Neural cell (in vitro differentiated cells): ENCODE results near the gene MRGPRE. TPM values are rescaled to one million over a fixed set of nuclear protein-coding genes. Genes with fewer than 3 reads are reported as not detected.

Experiments used
- H2AFZ ChIP-seq: fragments of 200-600, 300-800 bp; sonication (generic), shearing (Covaris generic); 2 replicates; pipeline ENCODE4 v1.6.0; 2014; ENCODE audit warnings: low read depth, mild to moderate bottlenecking, antibody characterized with exemption, low read length, moderate library complexity
- H3F3A ChIP-seq: fragments of 200-600 bp; shearing (Covaris generic); 2 replicates; pipeline ENCODE4 v1.6.1; 2016; ENCODE audit warnings: mild to moderate bottlenecking, moderate library complexity, mixed read lengths, antibody characterized with exemption, low read length; ENCODE audit not compliant: insufficient read depth, poor library complexity, severe bottlenecking
- H3K27ac ChIP-seq: fragments of 200-600, 300-800 bp; sonication (generic), shearing (Covaris generic); 2 replicates; pipeline ENCODE4 v1.5.1; 2014; ENCODE audit warnings: mild to moderate bottlenecking, low read length, moderate library complexity
- H3K27me3 ChIP-seq: fragments of 300-800, 200-600 bp; sonication (generic), shearing (Covaris generic); 2 replicates; pipeline ENCODE4 v1.6.0; 2014; ENCODE audit warnings: mild to moderate bottlenecking, low read depth, low read length, moderate library complexity; ENCODE audit not compliant: insufficient read depth
- H3K36me3 ChIP-seq: fragments of 300-800, 200-600 bp; sonication (generic), shearing (Covaris generic); 2 replicates; pipeline ENCODE4 v1.5.1; 2014; ENCODE audit warnings: mild to moderate bottlenecking, antibody characterized with exemption, low read length, moderate library complexity; ENCODE audit not compliant: insufficient read depth
- H3K4me2 ChIP-seq: fragments of 300-800, 200-600 bp; sonication (generic), shearing (Covaris generic); 2 replicates; pipeline ENCODE4 v1.6.0; 2014; ENCODE audit warnings: mild to moderate bottlenecking, low read length
- H3K4me3 ChIP-seq: fragments of 300-800, 200-600 bp; sonication (generic), shearing (Covaris generic); 2 replicates; pipeline ENCODE4 v1.5.1; 2014; ENCODE audit warnings: mild to moderate bottlenecking, low read length, moderate library complexity
- H3K79me2 ChIP-seq: fragments of 200-600 bp; shearing (Covaris generic); replicated peaks from 2 replicates; pipeline ENCODE4 v1.6.0; 2014; ENCODE audit warnings: mild to moderate bottlenecking, low read length, moderate library complexity; ENCODE audit not compliant: insufficient read depth
- H3K9ac ChIP-seq: fragments of 300-800, 200-600 bp; sonication (generic), shearing (Covaris generic); 2 replicates; pipeline ENCODE4 v1.6.1; 2016; ENCODE audit warnings: mild to moderate bottlenecking, low read length, mixed read lengths
- H3K9me2 ChIP-seq: fragments of 200-600 bp; shearing (Covaris generic); 2 replicates; pipeline ENCODE4 v1.6.1; 2016; ENCODE audit warnings: mild to moderate bottlenecking, low read length, mixed read lengths; ENCODE audit not compliant: insufficient read depth
- H3K9me3 ChIP-seq: fragments of 200-600, 300-800 bp; sonication (generic), shearing (Covaris generic); 2 replicates; pipeline ENCODE4 v1.6.1; 2016; ENCODE audit warnings: mild to moderate bottlenecking, mixed run types, low read length, moderate library complexity, mixed read lengths
- H4K20me1 ChIP-seq: fragments of 200-600 bp; shearing (Covaris generic); 2 replicates; pipeline ENCODE4 v1.6.1; 2016; ENCODE audit warnings: mild to moderate bottlenecking, mixed run types; ENCODE audit not compliant: insufficient read depth
- CTCF ChIP-seq: fragments of 450-650 bp; IDR thresholded peaks from 2 replicates; pipeline ENCODE4 v1.5.1; 2014; ENCODE audit warnings: antibody characterized with exemption, mild to moderate bottlenecking, moderate library complexity; ENCODE audit not compliant: poor library complexity, severe bottlenecking
- EP300 ChIP-seq: fragments of 450-650 bp; conservative IDR thresholded peaks from 2 replicates; pipeline ENCODE4 v1.6.1; 2014; ENCODE audit warnings: antibody characterized with exemption, mild to moderate bottlenecking, moderate library complexity; ENCODE audit not compliant: poor library complexity, severe bottlenecking
- EZH2 ChIP-seq: fragments of 200-600, 300-800 bp; shearing (Covaris generic), sonication (generic); IDR thresholded peaks from 2 replicates; pipeline ENCODE4 v1.6.1; 2014; ENCODE audit warnings: antibody characterized with exemption, low read length, borderline replicate concordance, mild to moderate bottlenecking; ENCODE audit not compliant: insufficient read depth, poor library complexity, severe bottlenecking
- MXI1 ChIP-seq: fragments of 450-650 bp; conservative IDR thresholded peaks from 2 replicates; pipeline ENCODE4 v1.6.1; 2014; ENCODE audit warnings: antibody characterized with exemption, mild to moderate bottlenecking; ENCODE audit not compliant: poor library complexity, severe bottlenecking
- POLR2AphosphoS5 ChIP-seq: IDR thresholded peaks from 2 replicates; pipeline ENCODE4 v1.6.1; 2012
- RAD21 ChIP-seq: fragments of 450-650 bp; conservative IDR thresholded peaks from 2 replicates; pipeline ENCODE4 v1.6.1; 2014; ENCODE audit warnings: antibody characterized with exemption, mild to moderate bottlenecking, moderate library complexity
- REST ChIP-seq: IDR thresholded peaks from 2 replicates; pipeline ENCODE4 v1.6.1; 2012; ENCODE audit warnings: borderline replicate concordance
- SMC3 ChIP-seq: fragments of 450-650 bp; conservative IDR thresholded peaks from 2 replicates; pipeline ENCODE4 v1.6.1; 2014; ENCODE audit warnings: antibody characterized with exemption, mild to moderate bottlenecking, moderate library complexity; ENCODE audit not compliant: poor library complexity
- TAF1 ChIP-seq: IDR thresholded peaks from 2 replicates; pipeline ENCODE4 v1.6.1; 2012; ENCODE audit warnings: low read depth
- polyA plus RNA-seq: library from polyadenylated mRNA; depleted of rRNA; stranded (reverse); fragments of >200 nt; gene quantifications from 2 replicates; pipeline ENCODE4 v1.2.3, GENCODE V29; 2014

Gene MRGPRE
- polyA plus RNA-seq, 1 donor from 2014 or later = 0.28 TPM

GRCh38 chr11:3197878-3198528, 34.2 kb downstream of the MRGPRE start:
- Histone ChIP-seq H3K27ac (no peak overlapping the region), H3F3A (no peaks in the 10 kb centered on the region), H3K27me3 (peaks cover 13% of the 10 kb centered on the region), H4K20me1 (no peaks in the 10 kb centered on the region), H3K36me3 (no peaks in the 10 kb centered on the region), H3K4me2 (no peak overlapping the region), H3K79me2 (no peaks in the 10 kb centered on the region), H2AFZ (no peak overlapping the region), H3K9me2 (no peaks in the 10 kb centered on the region), H3K4me3 (no peak overlapping the region), H3K9me3 (no peaks in the 10 kb centered on the region), H3K9ac (no peak overlapping the region)
- TF ChIP-seq TAF1 (no peak), EZH2 (no peak), EP300 (no peak), REST (no peak), POLR2AphosphoS5 (no peak), MXI1 (no peak), CTCF (no peak), SMC3 (no peak), RAD21 (no peak)

- Histone ChIP-seq H4K20me1 (no peaks in the 10 kb centered on the region), H3K27me3 (peaks cover 5% of the 10 kb centered on the region)
- TF ChIP-seq REST (no peak), EP300 (no peak), EZH2 (no peak), CTCF (no peak), POLR2AphosphoS5 (no peak), MXI1 (no peak), RAD21 (no peak), SMC3 (no peak), TAF1 (no peak)
Observed at GRCh38 chr11:3197044-3197695, 35.0 kb downstream of the MRGPRE start.

More at GRCh38 chr11:3197044-3197695, 35.0 kb downstream of the MRGPRE start:
- Histone ChIP-seq H3K9me2 (no peaks in the 10 kb centered on the region), H3K9me3 (no peaks in the 10 kb centered on the region), H3K79me2 (no peaks in the 10 kb centered on the region), H3K4me2 (no peak overlapping the region), H3K36me3 (no peaks in the 10 kb centered on the region), H3K27ac (no peak overlapping the region), H3K9ac (no peak overlapping the region), H3K4me3 (no peak overlapping the region), H3F3A (no peaks in the 10 kb centered on the region), H2AFZ (no peak overlapping the region)
